GM06990 (cell line): ENCODE data around the gene FANCL.

Experiments
- DNase-seq: peaks from one replicate; pipeline ENCODE4 v3.0.0-alpha.2; 2011; ENCODE audit not compliant: insufficient read length; ENCODE audit errors: extremely low read depth
- H3K27me3 ChIP-seq: replicated peaks from 2 replicates; pipeline ENCODE4 v1.6.0; 2011; ENCODE audit warnings: low read length; ENCODE audit not compliant: control insufficient read depth, insufficient read depth
- H3K36me3 ChIP-seq: 2 replicates; pipeline ENCODE4 v1.5.1; 2011; ENCODE audit warnings: low read length; ENCODE audit not compliant: control insufficient read depth, insufficient read depth
- H3K4me3 ChIP-seq: replicated peaks from 2 replicates; pipeline ENCODE4 v1.5.1; 2011; ENCODE audit warnings: low read depth, mild to moderate bottlenecking, control low read depth, low read length
- CTCF ChIP-seq: IDR thresholded peaks from 2 replicates; pipeline ENCODE4 v1.5.1; 2011; ENCODE audit warnings: low read length, control low read depth, mild to moderate bottlenecking, inconsistent platforms; ENCODE audit not compliant: insufficient read depth, poor library complexity, severe bottlenecking

The FANCL gene

DNA sequence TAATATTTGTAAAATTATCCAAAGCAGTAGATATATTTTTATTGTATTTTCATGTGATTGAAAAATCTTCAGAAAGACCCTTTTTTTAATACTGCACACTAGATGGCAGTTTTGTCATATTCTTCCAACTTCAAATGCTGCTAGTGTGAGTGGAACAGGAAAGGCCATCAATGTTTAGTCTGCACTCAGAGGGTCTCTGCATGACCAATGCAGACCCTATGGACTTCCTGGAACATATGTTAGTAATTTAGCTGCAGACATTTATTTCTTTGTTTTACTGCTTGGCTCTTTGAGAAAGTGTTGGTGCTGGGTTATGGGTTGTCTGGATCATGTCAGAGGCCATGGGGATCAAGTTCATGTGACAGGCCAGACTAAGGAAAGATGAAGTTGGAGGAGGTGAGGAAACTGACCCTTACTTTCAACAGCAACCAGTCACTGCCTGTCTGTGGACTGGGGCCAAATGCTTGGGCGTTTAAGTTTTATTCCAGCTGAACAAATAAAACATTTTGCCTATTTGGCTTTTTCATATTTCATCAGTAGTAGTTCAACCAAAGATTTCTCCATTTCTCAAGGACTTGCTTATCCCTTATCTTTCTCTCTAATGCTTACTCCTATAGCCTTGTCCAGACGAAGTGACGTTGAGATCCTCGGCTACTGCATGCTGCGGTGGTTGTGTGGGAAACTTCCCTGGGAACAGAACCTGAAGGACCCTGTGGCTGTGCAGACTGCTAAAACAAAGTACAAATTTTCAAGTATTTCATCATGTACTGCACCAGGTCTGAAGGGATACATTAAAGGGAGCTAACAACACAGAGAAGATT, 109.7 kb downstream of the FANCL start:
- Histone ChIP-seq H3K4me3 (no peak overlapping the region), H3K36me3 (peaks cover 2% of the 10 kb centered on the region), H3K27me3 (no peaks in the 10 kb centered on the region)
- no peak for DNase-seq
- no peak for TF ChIP-seq CTCF

DNA sequence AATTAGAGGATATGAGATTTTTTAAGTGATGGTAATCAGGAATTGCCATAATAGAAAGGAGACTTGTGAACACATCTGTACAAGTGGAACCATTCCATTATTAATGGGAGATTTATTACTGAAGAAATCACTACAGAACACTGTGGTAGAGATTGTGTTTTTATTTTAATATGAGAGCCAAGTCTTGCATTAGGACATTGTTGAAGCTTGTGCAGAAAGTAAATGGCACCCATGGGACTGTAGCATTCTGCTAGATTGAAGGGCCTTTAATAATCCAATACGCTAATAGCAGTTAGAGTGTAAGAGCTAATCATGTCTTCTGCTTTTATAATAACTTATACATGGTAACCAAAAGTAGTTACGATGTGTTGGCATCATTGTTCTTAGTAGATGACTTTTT, 110.9 kb downstream of the FANCL start:
- DNase-seq, result no peak
- no peaks in the 10 kb centered on the region for H3K27me3 ChIP-seq
- TF ChIP-seq CTCF, result no peak
- H3K4me3 ChIP-seq, result no peak overlapping the region
- H3K36me3 ChIP-seq, result peaks cover 2% of the 10 kb centered on the region

- Histone ChIP-seq H3K27me3 (no peaks in the 10 kb centered on the region), H3K36me3 (0 out of 2 replicates have a peak, but pooled peaks cover 2% of the 10 kb centered on the region), H3K4me3 (no peak overlapping the region)
- DNase-seq, result no peak
- TF ChIP-seq CTCF, result no peak
Observed at GRCh38 chr2:58127111-58127510, 114.0 kb downstream of the FANCL start.

DNA sequence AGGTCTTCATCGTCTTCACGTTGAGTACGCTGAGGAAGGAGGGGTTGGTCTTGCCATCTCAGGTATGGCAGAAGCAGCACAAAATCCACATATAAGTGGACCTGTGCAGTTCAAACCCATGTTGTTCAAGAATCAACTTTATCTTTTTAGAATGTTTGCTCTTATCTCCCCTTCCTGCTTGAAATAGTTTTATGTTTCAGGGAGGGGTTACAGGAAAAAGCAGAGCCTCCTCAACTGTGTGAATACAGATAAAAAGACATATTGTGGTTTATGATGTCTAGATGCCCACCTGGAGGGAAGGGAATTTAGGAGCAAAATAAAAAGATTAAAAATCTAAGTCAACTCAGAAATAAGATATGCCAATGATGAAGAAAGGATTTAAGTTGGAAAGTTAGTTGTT, 118.6 kb downstream of the FANCL start:
- Histone ChIP-seq H3K36me3 (0 out of 2 replicates have a peak, but pooled peaks cover 2% of the 10 kb centered on the region), H3K27me3 (no peaks in the 10 kb centered on the region), H3K4me3 (no peak overlapping the region)
- no peak for TF ChIP-seq CTCF
- DNase-seq, result no peak

DNA sequence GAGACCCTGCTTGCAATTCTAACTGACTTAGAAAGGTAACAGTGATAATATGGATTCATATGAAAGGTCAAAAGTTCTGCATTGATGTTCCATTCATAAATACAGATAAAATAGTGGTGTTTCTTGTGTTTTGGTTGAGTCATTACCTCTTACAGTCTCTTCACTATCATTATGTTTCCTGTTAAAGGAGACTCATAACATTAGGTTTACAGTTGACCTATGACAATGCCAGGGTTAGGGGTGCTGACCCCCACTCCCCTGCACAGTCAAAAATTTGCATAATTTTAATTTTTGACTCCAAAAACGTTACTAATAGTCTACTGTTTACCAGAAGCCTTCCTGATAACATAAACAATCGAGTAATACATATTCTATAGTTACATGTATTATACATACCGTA, 119.1 kb downstream of the FANCL start:
- Histone ChIP-seq H3K36me3 (0 out of 2 replicates have a peak, but pooled peaks cover 2% of the 10 kb centered on the region), H3K4me3 (no peak overlapping the region), H3K27me3 (no peaks in the 10 kb centered on the region)
- no peak for TF ChIP-seq CTCF
- no peak for DNase-seq
